Omental fat pad (tissue), 4 donors: Measurements from ENCODE around the gene OR6C70. TPM values are rescaled to one million over a fixed set of nuclear protein-coding genes. Genes with fewer than 3 reads are reported as not detected.

Experiments
- ATAC-seq: fragments of 150-250 bp; one replicate; pipeline ENCODE4 v1.9.1; 2016; ENCODE audit warnings: mild to moderate bottlenecking, moderate library complexity; ENCODE audit not compliant: low FRiP score
- DNase-seq: peaks from one replicate; pipeline ENCODE4 v3.0.0-alpha.2; 2019; ENCODE audit warnings: low spot score
- total RNA-seq, 4 donors: library from RNA; depleted of rRNA; stranded (reverse); fragments of >200 nt; gene quantifications; one replicate each; pipeline ENCODE4 v1.1.0, GENCODE V29; 2016
- TF ChIP-seq, protein P1 (sequence below), 3 donors: fragments of 450-650 bp; IDR thresholded peaks; one replicate each; pipeline ENCODE4 v1.5.1; 2016 to 2017; ENCODE audit warnings: antibody characterized with exemption in 3 of 3, mild to moderate bottlenecking in 3 of 3, moderate library complexity in 2 of 3

OR6C70 gene
- total RNA-seq, result not detected

DNA sequence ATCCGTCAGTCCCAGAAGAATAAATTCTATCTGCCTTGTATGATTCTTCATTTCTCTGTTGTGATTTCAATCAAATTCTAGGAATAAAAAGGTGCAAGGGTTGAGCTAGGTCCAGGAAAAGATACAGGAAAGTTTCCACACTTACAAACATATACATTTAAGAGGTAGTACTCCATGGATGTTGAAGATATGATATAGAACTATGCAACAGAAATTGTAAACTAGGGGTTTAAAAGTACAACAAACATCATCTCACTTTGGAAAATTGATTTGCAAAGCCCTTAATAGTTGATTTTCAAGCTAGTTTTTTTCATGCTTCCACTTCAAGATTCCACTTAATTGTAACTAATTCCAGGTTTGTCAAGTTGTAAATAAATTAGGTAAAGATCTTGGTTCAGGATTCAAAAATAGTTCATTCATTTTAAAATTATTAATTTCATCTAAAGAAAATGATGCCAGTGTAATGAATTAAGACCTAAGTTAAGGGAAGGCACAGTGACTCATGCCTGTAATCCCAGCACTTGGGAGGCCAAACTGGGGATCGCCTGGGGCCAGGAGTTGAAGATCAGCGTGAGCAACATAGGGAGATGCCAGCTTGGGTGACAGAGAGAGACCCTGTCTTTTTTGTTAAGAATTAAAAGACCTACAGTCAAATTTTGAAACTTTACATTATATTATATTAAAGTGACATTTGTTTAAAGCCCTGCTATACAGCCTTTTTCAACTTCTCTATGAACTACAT lies at the start of gene OR6C70:
TSS of gene OR6C70 (minus strand) at position 51 of the 742 bp plus-strand sequence. CDS start at position 51, 0 bp downstream.
- TF ChIP-seq, protein P1, sequence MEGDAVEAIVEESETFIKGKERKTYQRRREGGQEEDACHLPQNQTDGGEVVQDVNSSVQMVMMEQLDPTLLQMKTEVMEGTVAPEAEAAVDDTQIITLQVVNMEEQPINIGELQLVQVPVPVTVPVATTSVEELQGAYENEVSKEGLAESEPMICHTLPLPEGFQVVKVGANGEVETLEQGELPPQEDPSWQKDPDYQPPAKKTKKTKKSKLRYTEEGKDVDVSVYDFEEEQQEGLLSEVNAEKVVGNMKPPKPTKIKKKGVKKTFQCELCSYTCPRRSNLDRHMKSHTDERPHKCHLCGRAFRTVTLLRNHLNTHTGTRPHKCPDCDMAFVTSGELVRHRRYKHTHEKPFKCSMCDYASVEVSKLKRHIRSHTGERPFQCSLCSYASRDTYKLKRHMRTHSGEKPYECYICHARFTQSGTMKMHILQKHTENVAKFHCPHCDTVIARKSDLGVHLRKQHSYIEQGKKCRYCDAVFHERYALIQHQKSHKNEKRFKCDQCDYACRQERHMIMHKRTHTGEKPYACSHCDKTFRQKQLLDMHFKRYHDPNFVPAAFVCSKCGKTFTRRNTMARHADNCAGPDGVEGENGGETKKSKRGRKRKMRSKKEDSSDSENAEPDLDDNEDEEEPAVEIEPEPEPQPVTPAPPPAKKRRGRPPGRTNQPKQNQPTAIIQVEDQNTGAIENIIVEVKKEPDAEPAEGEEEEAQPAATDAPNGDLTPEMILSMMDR (IDR thresholded peaks at IDR 0.05), result no peak
- ATAC-seq (no peak), DNase-seq (no peak)

DNA sequence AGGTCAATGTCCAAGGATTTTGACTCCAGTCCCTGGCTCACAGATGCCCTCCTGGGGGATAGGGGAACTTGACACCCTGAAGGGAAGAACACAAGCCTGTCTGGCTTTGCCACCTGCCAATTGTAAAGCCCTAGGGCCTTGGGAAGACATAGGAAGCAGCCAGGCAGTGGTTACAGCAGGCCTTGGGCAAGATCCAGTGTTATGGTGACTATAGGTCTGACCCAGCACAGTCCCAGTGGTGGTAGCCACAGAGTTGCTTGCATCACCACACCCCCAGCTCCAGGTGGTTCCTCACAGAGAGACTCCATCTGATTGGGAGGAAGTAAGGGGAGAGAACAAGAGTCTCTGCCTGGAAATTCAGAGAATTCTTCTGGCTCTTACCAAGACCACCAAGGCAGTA lies 46.5 kb upstream of the OR6C70 start:
- TF ChIP-seq, protein P1 (IDR thresholded peaks at IDR 0.05), result no peak
- no peak for DNase-seq
- no peak for ATAC-seq

DNA sequence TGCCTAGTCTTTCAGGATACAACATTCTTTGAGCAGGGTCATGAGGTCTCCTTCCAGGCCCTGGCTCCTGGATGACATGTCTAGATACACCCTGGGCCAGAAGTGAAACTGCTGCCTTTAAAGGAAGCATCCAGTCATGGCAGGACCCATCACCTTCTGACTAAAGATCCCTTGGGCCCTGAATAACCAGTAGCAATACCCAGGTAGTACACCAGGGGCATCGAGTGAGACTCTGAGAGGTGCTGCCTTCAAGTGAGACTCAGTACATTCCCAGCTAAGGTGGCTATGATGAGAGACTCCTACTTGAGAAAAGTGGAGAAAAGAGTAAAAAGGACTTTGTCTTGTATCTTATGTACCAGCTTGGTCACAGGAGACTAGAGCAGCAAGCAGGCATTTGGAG lies 45.8 kb upstream of the OR6C70 start:
- ATAC-seq (no peak), DNase-seq (no peak)
- TF ChIP-seq, protein P1 (IDR thresholded peaks at IDR 0.05), result no peak

DNA sequence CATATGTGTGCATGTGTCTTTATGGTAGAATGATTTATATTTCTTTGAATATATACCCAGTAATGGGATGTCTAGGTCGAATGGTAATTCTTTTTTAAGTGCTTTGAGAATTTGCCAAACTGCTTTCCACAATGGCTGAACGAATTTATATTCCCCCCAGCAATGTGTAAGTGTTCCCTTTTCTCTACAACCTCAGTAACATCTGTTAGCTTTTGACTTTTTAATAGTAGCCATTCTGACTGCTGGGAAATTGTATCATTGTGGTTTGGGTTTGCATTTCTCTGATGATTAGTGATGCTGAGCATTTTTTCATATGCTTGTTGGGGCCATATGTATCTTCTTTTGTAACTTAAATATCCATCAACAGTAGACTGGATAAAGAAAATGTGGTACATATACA lies 31.7 kb upstream of the OR6C70 start:
- ATAC-seq (no peak), DNase-seq (no peak)
- TF ChIP-seq, protein P1 (IDR thresholded peaks at IDR 0.05), result no peak

DNA sequence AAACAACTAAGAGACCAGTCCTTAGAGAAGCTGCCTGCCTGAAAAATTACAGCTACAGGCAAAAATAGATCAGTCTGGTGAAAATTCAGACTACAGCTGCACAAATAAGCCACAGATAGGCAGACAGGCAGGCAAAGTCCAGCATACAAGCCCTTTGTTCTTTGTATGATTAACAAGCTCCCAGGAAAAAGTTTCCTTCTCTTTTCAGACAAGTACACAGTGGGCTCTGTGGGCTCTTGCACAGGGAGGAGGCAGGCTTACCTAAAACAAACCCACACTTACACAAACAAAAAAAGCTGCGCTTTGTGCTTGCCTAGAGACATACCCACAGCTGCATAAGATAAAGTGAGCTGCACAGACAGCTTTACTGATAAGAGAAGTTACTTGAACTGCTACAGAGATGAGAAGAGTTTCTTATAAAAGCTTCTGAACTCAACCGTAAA lies 29.9 kb upstream of the OR6C70 start:
- TF ChIP-seq, protein P1 (IDR thresholded peaks at IDR 0.05), result no peak
- ATAC-seq, result no peak
- no peak for DNase-seq

DNA sequence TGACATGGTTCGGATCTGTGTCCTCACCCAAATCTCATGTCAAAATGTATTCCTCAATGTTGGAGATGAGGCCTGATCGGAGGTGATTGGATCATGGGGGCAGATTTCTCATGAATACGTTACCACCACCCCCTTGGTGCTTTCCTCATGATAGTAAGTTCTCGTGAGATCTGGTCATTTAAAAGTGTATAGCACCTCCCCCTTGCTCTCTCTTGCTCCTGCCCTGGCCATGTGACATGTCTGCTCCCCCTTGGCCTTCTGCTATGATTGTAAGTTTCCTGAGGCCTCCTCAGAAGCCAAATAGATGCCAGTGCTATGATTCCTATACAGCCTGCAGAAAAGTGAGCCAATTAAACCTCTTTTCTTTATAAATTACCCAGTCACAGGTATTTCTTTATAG lies 29.3 kb upstream of the OR6C70 start:
- DNase-seq (no peak), ATAC-seq (no peak)
- TF ChIP-seq, protein P1 (IDR thresholded peaks at IDR 0.05), result no peak

DNA sequence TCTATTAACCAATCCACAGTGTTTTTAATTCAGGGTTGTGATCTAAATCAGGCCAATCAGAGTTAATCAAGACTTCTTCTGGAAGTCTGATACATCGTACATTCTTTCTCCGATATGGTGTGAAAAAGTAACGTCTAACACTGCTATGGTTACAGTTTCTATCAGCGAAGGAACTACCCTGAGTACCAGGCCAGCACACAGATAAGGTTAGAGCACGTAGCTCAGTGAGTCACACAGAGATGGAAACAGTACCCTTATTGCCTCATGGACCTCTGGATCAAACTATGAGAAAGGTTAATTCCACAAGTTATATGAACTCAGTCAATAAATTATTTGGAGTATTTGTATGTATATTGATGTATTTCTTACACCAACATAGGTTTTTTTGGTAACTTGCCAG lies 25.6 kb upstream of the OR6C70 start:
- DNase-seq, result no peak
- no peak for ATAC-seq
- TF ChIP-seq, protein P1 (IDR thresholded peaks at IDR 0.05), result no peak
